HG03159 (cell line): ENCODE data around the gene CARHSP1.
"Not testable (repeated sequence)": the region's sequence is repeated elsewhere in the genome, so short reads cannot be mapped to it uniquely, and the experiment has no call there.

ENCODE experiments used
- ATAC-seq: cut with Tn5 transposase; IDR thresholded peaks from one replicate; pipeline ENCODE4 v1.9.1; 2021; ENCODE audit warnings: mild to moderate bottlenecking, moderate library complexity; ENCODE audit not compliant: unreplicated experiment

CARHSP1 gene

GRCh38 chr16:8873866-8874195 lies 5.0 kb upstream of the CARHSP1 start:
- ATAC-seq: not testable (repeated sequence)

GRCh38 chr16:8872967-8873865 lies 4.4 kb upstream of the CARHSP1 start:
- ATAC-seq: no peak

DNA sequence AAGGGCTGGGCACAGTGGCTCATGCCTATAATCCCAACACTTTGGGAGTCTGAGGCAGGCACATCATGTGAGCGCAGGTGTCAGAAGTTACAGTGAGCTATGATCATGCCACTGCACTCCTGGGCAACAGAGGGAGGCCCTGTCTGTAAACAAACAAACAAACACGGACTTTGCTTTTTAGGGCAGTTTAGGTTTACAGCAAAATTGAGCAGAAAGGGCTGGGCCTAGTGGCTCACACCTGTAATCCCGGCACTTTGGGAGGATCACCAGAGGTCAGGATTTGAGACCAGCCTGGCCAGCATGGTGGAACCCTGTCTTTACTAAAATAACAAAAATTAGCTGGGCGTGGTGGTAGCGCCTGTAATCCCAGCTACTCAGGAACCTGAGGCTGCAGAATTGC lies 3.3 kb upstream of the CARHSP1 start:
- no peak for ATAC-seq

- ATAC-seq: not testable (repeated sequence)
Observed at GRCh38 chr16:8869988-8870241, 1.1 kb upstream of the CARHSP1 start.

DNA sequence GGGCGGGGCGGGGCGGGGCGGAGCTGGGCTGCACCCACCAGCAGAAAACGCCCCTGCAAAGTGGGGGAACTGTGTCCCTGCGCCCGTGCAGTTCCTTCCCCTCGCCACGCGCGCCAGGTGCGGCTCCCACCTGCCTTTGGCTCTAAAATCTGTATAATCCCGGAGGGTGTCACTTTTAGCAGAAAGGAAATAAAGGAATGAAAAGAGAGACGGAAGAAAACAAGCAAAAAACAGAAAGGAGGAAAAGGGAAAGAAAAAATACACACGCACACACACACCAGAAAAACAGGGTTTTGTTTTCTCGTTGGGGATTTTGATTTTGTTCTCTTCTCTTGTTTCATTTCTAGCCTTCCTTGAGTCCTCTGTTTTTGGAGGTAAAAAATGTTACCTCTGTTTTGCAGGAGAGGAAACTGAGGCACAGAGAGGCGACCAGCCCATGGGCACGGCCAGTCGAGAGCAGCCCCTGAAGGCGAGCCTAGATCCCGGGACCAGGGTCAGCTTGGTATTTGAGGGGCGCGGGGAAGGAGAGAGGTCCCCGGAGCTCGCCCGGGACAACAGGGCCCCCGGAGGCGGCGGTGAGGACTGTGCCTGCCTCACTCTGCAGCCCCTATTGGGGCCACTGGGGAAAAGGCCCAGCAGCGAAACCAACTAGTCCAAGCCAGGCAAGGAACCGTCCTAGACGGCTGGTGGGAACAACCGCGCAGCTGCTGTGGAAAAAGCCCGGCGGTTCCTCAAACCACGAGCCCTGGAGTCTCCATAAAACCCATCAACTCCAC lies 594 bp upstream of the CARHSP1 start:
- ATAC-seq: no peak

DNA sequence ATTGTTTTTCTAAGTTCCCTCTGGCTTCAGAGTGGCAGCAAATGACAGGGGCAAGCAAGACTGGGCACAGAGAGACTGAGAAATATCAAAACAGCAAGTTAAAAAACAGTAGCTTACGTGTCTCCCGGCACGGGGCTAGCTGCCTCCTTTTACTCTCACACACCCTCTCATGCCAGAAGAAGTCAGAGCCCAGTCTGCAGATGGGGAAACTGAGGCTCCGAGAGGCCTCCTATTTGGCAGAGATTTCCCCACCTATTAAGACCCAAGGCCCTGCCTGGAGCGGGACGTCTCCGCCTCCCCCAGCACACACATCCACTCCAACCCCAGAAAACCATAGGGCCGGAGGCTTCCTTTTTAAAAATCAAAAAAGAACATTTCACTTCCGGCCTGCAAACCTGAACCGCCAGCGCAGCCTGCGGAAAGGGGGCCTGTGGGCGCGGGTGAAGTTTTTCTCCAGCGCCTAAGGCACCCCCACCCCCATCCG lies 832 bp downstream of the CARHSP1 start:
- no peak for ATAC-seq

- ATAC-seq: no peak
Observed at GRCh38 chr16:8867216-8867931, 1.4 kb downstream of the CARHSP1 start.

DNA sequence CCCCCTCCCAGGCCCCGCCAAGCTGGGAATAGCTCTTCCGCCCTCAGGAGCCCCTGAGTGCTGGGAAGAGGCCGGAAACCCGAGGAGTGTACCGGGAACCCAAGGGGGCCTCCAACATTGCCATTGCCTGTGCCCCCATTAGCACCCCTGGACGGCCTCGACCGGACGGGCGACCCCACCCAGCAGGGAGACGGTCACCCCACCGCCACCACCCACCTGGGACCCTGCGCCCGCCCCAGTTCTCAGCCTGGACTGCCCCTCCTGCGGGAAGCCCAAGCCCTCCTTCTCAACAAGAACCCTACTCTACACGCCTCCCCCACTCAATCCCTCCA lies 2.0 kb downstream of the CARHSP1 start:
- no peak for ATAC-seq

GRCh38 chr16:8866118-8866883 lies 2.5 kb downstream of the CARHSP1 start:
- no peak for ATAC-seq

GRCh38 chr16:8865145-8865882 lies 3.5 kb downstream of the CARHSP1 start:
- ATAC-seq: no peak

GRCh38 chr16:8864480-8865110 lies 4.2 kb downstream of the CARHSP1 start:
- ATAC-seq: no peak

DNA sequence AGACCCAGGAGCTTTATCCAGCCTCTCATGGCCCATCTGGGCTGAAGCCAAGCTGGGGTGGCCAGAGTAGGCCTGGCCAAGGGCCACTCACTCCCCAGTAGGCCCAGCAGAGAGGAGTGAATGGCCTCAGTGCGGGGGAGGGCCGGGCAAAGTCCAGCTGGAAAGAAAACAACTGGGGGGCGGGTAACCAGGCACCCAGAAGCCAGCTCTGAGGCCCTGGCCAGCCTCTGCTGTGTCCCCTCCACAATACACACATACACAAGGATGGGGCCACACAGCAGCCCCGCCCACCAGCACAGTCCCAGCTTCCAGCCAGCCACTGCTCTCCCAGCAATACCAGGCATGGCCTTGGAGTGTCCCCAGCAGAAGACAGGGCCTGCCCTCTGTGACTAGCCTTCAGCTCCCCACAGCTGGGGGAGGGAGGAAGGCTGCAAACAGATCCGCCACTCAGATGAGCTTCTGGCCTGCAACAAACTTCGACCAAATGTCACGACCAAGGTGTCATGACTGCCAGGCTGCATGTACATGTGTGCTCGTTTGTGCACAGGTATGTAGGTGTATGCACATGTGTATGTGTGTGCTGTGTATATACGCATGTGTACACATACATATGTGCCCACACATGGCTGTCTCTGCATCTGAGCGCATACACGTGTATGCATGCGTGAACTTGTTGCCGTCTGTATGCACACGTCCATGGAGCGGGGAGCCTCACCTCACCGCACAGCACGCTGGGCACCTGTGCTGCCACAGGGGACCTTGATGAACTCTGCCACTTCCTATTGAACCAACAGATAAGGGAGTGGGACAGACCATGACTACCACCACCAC lies 5.0 kb downstream of the CARHSP1 start:
- ATAC-seq: no peak

GRCh38 chr16:8862309-8863130 lies 6.3 kb downstream of the CARHSP1 start:
- ATAC-seq: no peak

GRCh38 chr16:8861563-8862308 lies 7.1 kb downstream of the CARHSP1 start:
- no peak for ATAC-seq

DNA sequence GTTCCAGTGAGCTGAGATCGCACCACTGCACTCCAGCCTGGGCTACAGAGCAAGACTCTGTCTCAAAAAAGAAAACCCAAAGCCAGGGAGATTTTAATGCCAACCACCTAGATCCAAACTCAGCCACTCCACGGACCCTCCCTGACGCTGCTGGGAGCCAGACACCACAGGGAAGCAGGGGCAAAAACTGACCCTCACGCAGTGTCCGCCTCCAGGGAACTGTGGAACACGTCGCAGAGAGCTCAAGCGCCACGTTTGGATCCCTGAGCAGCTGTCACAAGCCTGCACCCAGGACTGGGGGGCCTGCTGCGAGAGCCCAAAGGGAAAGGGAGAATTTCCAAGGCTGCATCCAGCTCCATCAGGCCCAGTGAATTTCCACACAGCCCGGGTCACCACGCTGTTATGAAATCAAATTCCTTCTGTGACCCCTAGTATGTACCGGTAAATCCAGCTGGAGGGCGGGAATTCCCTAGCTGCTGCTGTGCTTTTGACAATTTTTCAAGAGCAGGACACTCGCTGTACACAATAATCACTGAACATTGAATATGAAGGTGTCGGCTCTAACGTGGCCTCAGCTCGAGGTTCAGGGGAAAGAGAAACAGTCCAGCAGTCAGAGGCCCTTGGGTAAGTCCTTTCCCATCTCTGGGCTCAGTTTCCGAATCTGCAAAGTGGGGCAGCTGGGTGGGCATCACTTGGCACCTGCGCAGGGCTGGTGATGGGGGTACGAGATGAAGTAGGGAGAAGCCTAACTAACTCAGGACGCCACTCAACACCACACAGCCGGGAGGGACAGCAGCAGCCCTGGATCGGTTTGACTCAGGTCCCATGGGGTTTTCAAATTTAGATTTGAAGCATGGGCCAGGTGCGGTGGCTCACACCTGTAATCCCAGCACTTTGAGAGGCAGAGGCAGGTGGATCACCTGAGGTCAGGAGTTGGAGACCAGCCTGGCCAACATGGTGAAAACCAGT lies 8.6 kb downstream of the CARHSP1 start:
- ATAC-seq: no peak
